H9 (cell line): ENCODE results near the gene PPP1R12B. TPM values are rescaled to one million over a fixed set of nuclear protein-coding genes. Genes with fewer than 3 reads are reported as not detected.
"Not testable (repeated sequence)": the region's sequence is repeated elsewhere in the genome, so short reads cannot be mapped to it uniquely, and the experiment has no call there.

Source experiments
- DNase-seq: peaks from one replicate; pipeline ENCODE4 v3.0.0-alpha.2; 2017
- H2AFZ ChIP-seq: one replicate; pipeline ENCODE4 v1.6.1; 2013; ENCODE audit warnings: mild to moderate bottlenecking, low read length, control low read depth, moderate library complexity
- H2AK5ac ChIP-seq: 2 replicates; pipeline ENCODE4 v1.6.1; 2013; ENCODE audit warnings: low read length, control low read depth, mixed read lengths; ENCODE audit not compliant: insufficient read length
- H2BK120ac ChIP-seq: one replicate; pipeline ENCODE4 v1.6.1; 2013; ENCODE audit warnings: low read depth, mild to moderate bottlenecking, low read length, control low read depth, inconsistent platforms; ENCODE audit not compliant: poor library complexity, severe bottlenecking
- H2BK12ac ChIP-seq: 2 replicates; pipeline ENCODE4 v1.6.1; 2013; ENCODE audit warnings: low read length, control low read depth, mixed read lengths, low read depth; ENCODE audit not compliant: insufficient read length
- H2BK15ac ChIP-seq: 2 replicates; pipeline ENCODE4 v1.6.1; 2013; ENCODE audit warnings: low read depth, low read length, control low read depth
- H2BK20ac ChIP-seq: one replicate; pipeline ENCODE4 v1.6.1; 2013; ENCODE audit warnings: low read depth, mild to moderate bottlenecking, low read length, control low read depth, inconsistent platforms; ENCODE audit not compliant: poor library complexity, severe bottlenecking
- H2BK5ac ChIP-seq: 2 replicates; pipeline ENCODE4 v1.6.1; 2013; ENCODE audit warnings: low read length, control low read depth, mixed read lengths; ENCODE audit not compliant: insufficient read length
- H3K14ac ChIP-seq: 2 replicates; pipeline ENCODE4 v1.6.1; 2013; ENCODE audit warnings: low read length, control low read depth; ENCODE audit not compliant: insufficient read depth
- H3K18ac ChIP-seq: 2 replicates; pipeline ENCODE4 v1.6.1; 2013; ENCODE audit warnings: low read depth, mild to moderate bottlenecking, mixed read lengths, low read length, control low read depth; ENCODE audit not compliant: insufficient read length
- H3K23ac ChIP-seq: 2 replicates; pipeline ENCODE4 v1.6.1; 2013; ENCODE audit warnings: low read length, control low read depth, mixed read lengths, low read depth; ENCODE audit not compliant: insufficient read length
- H3K23me2 ChIP-seq: 2 replicates; pipeline ENCODE4 v1.6.1; 2013; ENCODE audit warnings: low read depth, mild to moderate bottlenecking, mixed read lengths, low read length, control low read depth; ENCODE audit not compliant: insufficient read length, poor library complexity, severe bottlenecking
- H3K27ac ChIP-seq: 2 replicates; pipeline ENCODE4 v1.5.1; 2013; ENCODE audit warnings: low read length, control low read depth, mixed read lengths, low read depth; ENCODE audit not compliant: insufficient read length
- H3K27me3 ChIP-seq: 2 replicates; pipeline ENCODE4 v1.6.1; 2013; ENCODE audit warnings: low read length, control low read depth, inconsistent platforms; ENCODE audit not compliant: insufficient read depth
- H3K4ac ChIP-seq: 2 replicates; pipeline ENCODE4 v1.6.1; 2013; ENCODE audit warnings: low read depth, mild to moderate bottlenecking, control low read depth, inconsistent platforms, low read length, moderate library complexity
- H3K4me1 ChIP-seq: 2 replicates; pipeline ENCODE4 v1.6.1; 2013; ENCODE audit warnings: low read length, control low read depth, inconsistent platforms; ENCODE audit not compliant: insufficient read depth
- H3K4me2 ChIP-seq: 2 replicates; pipeline ENCODE4 v1.6.1; 2013; ENCODE audit warnings: low read length, control low read depth, mixed read lengths; ENCODE audit not compliant: insufficient read length, insufficient read depth
- H3K56ac ChIP-seq: 2 replicates; pipeline ENCODE4 v1.6.1; 2013; ENCODE audit warnings: low read depth, mild to moderate bottlenecking, mixed read lengths, low read length, control low read depth; ENCODE audit not compliant: insufficient read length
- H3K79me1 ChIP-seq: 2 replicates; pipeline ENCODE4 v1.6.1; 2013; ENCODE audit warnings: low read depth, mild to moderate bottlenecking, moderate library complexity, low read length, control low read depth, inconsistent platforms; ENCODE audit not compliant: insufficient read depth, poor library complexity, severe bottlenecking
- H3K79me2 ChIP-seq: 2 replicates; pipeline ENCODE4 v1.6.1; 2013; ENCODE audit warnings: low read length, control low read depth, inconsistent platforms; ENCODE audit not compliant: insufficient read depth
- H3K9ac ChIP-seq: 2 replicates; pipeline ENCODE4 v1.6.1; 2013; ENCODE audit warnings: low read length, control low read depth, mixed read lengths; ENCODE audit not compliant: insufficient read length; ENCODE audit errors: extremely low read depth
- H3K9me3 ChIP-seq: one replicate; pipeline ENCODE4 v1.6.1; 2013; ENCODE audit warnings: low read depth, low read length, inconsistent platforms; ENCODE audit not compliant: control insufficient read depth
- H3T11ph ChIP-seq: one replicate; pipeline ENCODE4 v1.6.1; 2013; ENCODE audit warnings: mild to moderate bottlenecking, low read length, control low read depth, inconsistent platforms
- H4K20me1 ChIP-seq: one replicate; pipeline ENCODE4 v1.6.1; 2013; ENCODE audit not compliant: control insufficient read depth, insufficient read length, insufficient read depth
- H4K5ac ChIP-seq: 2 replicates; pipeline ENCODE4 v1.6.1; 2013; ENCODE audit warnings: low read depth, mild to moderate bottlenecking, mixed read lengths, low read length, control low read depth; ENCODE audit not compliant: insufficient read length
- H4K8ac ChIP-seq: replicated peaks from 2 replicates; pipeline ENCODE4 v1.6.1; 2013; ENCODE audit warnings: low read length, control low read depth, mixed read lengths, low read depth; ENCODE audit not compliant: insufficient read length
- H4K91ac ChIP-seq: 2 replicates; pipeline ENCODE4 v1.6.1; 2013; ENCODE audit warnings: low read depth, mild to moderate bottlenecking, moderate library complexity, mixed read lengths, low read length, control low read depth; ENCODE audit not compliant: insufficient read length
- H3K27ac Mint-ChIP-seq, 3 experiments: 2 replicates in 2 of 3; 3 replicates in 1 of 3; pipeline ENCODE4 v1.8.0; 2020 to 2021; ENCODE audit warnings: mixed read lengths in 3 of 3, mild to moderate bottlenecking in 1 of 3, moderate library complexity in 1 of 3
- H3K27me3 Mint-ChIP-seq: 2 replicates; pipeline ENCODE4 v1.8.0; 2021; ENCODE audit warnings: low read depth, mild to moderate bottlenecking, moderate library complexity, mixed read lengths
- H3K36me3 Mint-ChIP-seq, 3 experiments: 2 replicates in 2 of 3; 3 replicates in 1 of 3; pipeline ENCODE4 v1.8.0; 2020 to 2021; ENCODE audit warnings: low read depth in 3 of 3, mixed read lengths in 3 of 3; ENCODE audit not compliant: insufficient read depth in 1 of 3
- H3K4me1 Mint-ChIP-seq, 2 experiments: 2 replicates each; pipeline ENCODE4 v1.8.0; 2020; ENCODE audit warnings: mixed read lengths in 2 of 2
- H3K4me3 Mint-ChIP-seq, 2 experiments: 2 replicates in 1 of 2; 3 replicates in 1 of 2; pipeline ENCODE4 v1.8.0; 2020 to 2021; ENCODE audit warnings: mild to moderate bottlenecking in 2 of 2, mixed read lengths in 2 of 2, moderate library complexity in 1 of 2
- H3K9me3 Mint-ChIP-seq, 2 experiments: 2 replicates in 1 of 2; 3 replicates in 1 of 2; pipeline ENCODE4 v1.8.0; 2020; ENCODE audit warnings: mild to moderate bottlenecking in 2 of 2, mixed read lengths in 2 of 2, moderate library complexity in 1 of 2
- WGBS: extraction: QIAGEN DNeasy Blood & Tissue Kit; methylation state at CpG from one replicate; pipeline ENCODE4 v1.1.7; 2013; ENCODE audit warnings: missing lambda C conversion rate, low lambda C conversion rate, mixed read lengths; ENCODE audit not compliant: insufficient read length; ENCODE audit errors: extremely low coverage; 5-methylcytosine and 5-hydroxymethylcytosine counted together
- total RNA-seq: library from RNA; stranded (reverse); gene quantifications from 2 replicates; pipeline ENCODE4 v1.2.1, GENCODE V29; 2021
- TF ChIP-seq, protein P1 (sequence below): fragments of 200-600 bp; sonication (generic); conservative IDR thresholded peaks from 3 replicates; pipeline ENCODE4 v1.8.0; 2021; ENCODE audit warnings: antibody characterized with exemption, mild to moderate bottlenecking

Gene PPP1R12B
- total RNA-seq, 1 experiment from 2014 or later: 12.9 TPM

DNA sequence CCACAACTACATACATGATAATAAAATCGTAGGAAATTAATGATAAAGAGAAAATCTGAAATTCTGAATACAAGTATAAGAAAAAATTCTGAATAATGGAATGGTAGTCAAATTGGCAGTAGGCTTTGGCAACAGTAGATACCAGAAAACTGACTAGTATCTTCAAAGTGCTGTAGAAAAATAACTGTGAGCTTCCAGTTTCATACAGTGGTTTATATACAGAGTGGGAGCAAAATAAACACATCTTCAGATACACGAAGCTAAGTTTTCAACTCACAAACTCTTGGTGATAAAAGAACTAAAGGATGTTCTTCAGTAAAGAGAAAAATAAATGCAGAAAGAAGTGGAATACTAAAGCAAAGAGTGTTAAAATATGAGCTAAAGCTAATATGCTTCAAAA lies 173.4 kb downstream of the PPP1R12B start:
- Histone ChIP-seq H3K4me2 (no peak overlapping the region), H2BK20ac (no peak overlapping the region), H3K14ac (no peak overlapping the region), H3K79me2 (no peaks in the 10 kb centered on the region), H3K79me1 (no peaks in the 10 kb centered on the region), H4K20me1 (no peaks in the 10 kb centered on the region), H3K27me3 (no peaks in the 10 kb centered on the region), H3K4ac (no peak overlapping the region), H3K9ac (no peak overlapping the region), H3K27ac (no peak overlapping the region), H3K4me1 (no peaks in the 10 kb centered on the region), H2AFZ (no peak overlapping the region), H4K5ac (no peak overlapping the region), H3T11ph (no peak overlapping the region), H3K56ac (no peak overlapping the region), H2BK15ac (no peak overlapping the region), H2BK12ac (no peak overlapping the region), H4K91ac (no peak overlapping the region), H3K18ac (no peak overlapping the region), H2AK5ac (no peak overlapping the region), H3K9me3 (no peaks in the 10 kb centered on the region), H3K23me2 (no peaks in the 10 kb centered on the region), H3K23ac (no peak overlapping the region), H2BK5ac (no peak overlapping the region), H4K8ac (no peak overlapping the region), H2BK120ac (no peak overlapping the region)
- no peaks in the 10 kb centered on the region for H3K36me3 Mint-ChIP-seq
- no CpG with 5 or more reads among the region's 2 CpGs for WGBS
- TF ChIP-seq, protein P1, sequence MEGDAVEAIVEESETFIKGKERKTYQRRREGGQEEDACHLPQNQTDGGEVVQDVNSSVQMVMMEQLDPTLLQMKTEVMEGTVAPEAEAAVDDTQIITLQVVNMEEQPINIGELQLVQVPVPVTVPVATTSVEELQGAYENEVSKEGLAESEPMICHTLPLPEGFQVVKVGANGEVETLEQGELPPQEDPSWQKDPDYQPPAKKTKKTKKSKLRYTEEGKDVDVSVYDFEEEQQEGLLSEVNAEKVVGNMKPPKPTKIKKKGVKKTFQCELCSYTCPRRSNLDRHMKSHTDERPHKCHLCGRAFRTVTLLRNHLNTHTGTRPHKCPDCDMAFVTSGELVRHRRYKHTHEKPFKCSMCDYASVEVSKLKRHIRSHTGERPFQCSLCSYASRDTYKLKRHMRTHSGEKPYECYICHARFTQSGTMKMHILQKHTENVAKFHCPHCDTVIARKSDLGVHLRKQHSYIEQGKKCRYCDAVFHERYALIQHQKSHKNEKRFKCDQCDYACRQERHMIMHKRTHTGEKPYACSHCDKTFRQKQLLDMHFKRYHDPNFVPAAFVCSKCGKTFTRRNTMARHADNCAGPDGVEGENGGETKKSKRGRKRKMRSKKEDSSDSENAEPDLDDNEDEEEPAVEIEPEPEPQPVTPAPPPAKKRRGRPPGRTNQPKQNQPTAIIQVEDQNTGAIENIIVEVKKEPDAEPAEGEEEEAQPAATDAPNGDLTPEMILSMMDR: no peak
- no peak for DNase-seq
- H3K4me1 Mint-ChIP-seq: no peaks in the 10 kb centered on the region
- H3K4me3 Mint-ChIP-seq: no peak overlapping the region
- no peaks in the 10 kb centered on the region for H3K27me3 Mint-ChIP-seq
- H3K9me3 Mint-ChIP-seq: no peaks in the 10 kb centered on the region
- H3K27ac Mint-ChIP-seq: no peak overlapping the region

DNA sequence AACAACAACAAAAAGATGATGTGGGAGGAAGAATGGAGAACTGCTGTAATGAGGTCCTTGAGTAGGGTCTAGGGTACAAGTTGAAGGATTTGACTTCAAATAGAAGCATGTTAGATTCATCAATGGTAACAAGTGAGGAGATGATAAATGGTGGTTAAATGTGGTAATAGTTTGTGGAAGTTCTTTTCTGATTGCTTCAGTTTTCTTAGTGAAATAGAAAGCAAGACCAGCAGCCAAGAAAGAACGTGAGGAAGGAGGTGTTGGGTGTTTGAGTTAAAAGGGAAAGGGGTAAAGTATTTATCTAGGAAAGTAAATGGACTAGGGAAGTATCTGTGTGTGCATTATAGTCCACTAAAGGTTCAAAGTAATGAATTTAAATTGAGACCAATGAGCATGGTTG lies 177.6 kb downstream of the PPP1R12B start:
- H2BK5ac ChIP-seq, H3K27ac ChIP-seq, H3K23me2 ChIP-seq, H2BK12ac ChIP-seq, H3K27me3 Mint-ChIP-seq, H3T11ph ChIP-seq, H3K4ac ChIP-seq, H3K23ac ChIP-seq, H3K18ac ChIP-seq, H3K4me1 ChIP-seq, H3K56ac ChIP-seq, H3K4me1 Mint-ChIP-seq, H3K79me1 ChIP-seq, H3K36me3 Mint-ChIP-seq, H3K9ac ChIP-seq, H2BK20ac ChIP-seq, H4K20me1 ChIP-seq, H3K27ac Mint-ChIP-seq, H2BK120ac ChIP-seq, DNase-seq, H2BK15ac ChIP-seq, H2AK5ac ChIP-seq, H3K27me3 ChIP-seq, H3K79me2 ChIP-seq, H3K4me3 Mint-ChIP-seq, H4K91ac ChIP-seq, H3K9me3 ChIP-seq, H2AFZ ChIP-seq, H3K4me2 ChIP-seq, H4K8ac ChIP-seq, H4K5ac ChIP-seq, H3K14ac ChIP-seq, H3K9me3 Mint-ChIP-seq: not testable (repeated sequence)
- whole genome bisulfite sequencing: no CpG with 5 or more reads among the region's 1 CpG
